OCI-LY1 (cell line): ENCODE results near the gene BRD3OS.
A peak's percentile ranks its signal among the peaks of the same experiment; 100 is the strongest.

ENCODE experiments used
- H2AFZ ChIP-seq: fragments of 200-600 bp; sonication (generic), shearing (Covaris generic); 2 replicates; pipeline ENCODE4 v1.6.0; 2014; ENCODE audit warnings: antibody characterized with exemption, mild to moderate bottlenecking, low read length
- H3F3A ChIP-seq: fragments of 200-600 bp; sonication (generic), shearing (Covaris generic); 2 replicates; pipeline ENCODE4 v1.6.0; 2014; ENCODE audit warnings: mild to moderate bottlenecking, antibody characterized with exemption, low read length, moderate library complexity; ENCODE audit not compliant: insufficient read depth
- H3K27ac ChIP-seq: fragments of 200-600 bp; sonication (generic); 2 replicates; pipeline ENCODE4 v1.5.1; 2014; ENCODE audit warnings: low read length, mixed run types, mild to moderate bottlenecking, low read depth; ENCODE audit not compliant: poor library complexity, severe bottlenecking
- H3K27me3 ChIP-seq: fragments of 200-600 bp; sonication (generic); 2 replicates; pipeline ENCODE4 v1.6.0; 2014; ENCODE audit warnings: antibody characterized with exemption, mild to moderate bottlenecking, low read length, moderate library complexity; ENCODE audit not compliant: insufficient read depth
- H3K36me3 ChIP-seq: fragments of 200-600 bp; sonication (generic); 2 replicates; pipeline ENCODE4 v1.6.1; 2014; ENCODE audit warnings: mild to moderate bottlenecking, antibody characterized with exemption, low read length, moderate library complexity, mixed read lengths; ENCODE audit not compliant: insufficient read depth
- H3K4me1 ChIP-seq: fragments of 200-600 bp; sonication (generic); 2 replicates; pipeline ENCODE4 v1.5.1; 2014; ENCODE audit warnings: mild to moderate bottlenecking, low read length, moderate library complexity; ENCODE audit not compliant: insufficient read depth, severe bottlenecking
- H3K4me2 ChIP-seq: fragments of 200-600 bp; sonication (generic), shearing (Covaris generic); 2 replicates; pipeline ENCODE4 v1.6.1; 2014; ENCODE audit warnings: low read length
- H3K4me3 ChIP-seq: fragments of 200-600 bp; sonication (generic); 2 replicates; pipeline ENCODE4 v1.5.1; 2014; ENCODE audit warnings: low read length, low read depth, mild to moderate bottlenecking, mixed read lengths; ENCODE audit not compliant: poor library complexity, severe bottlenecking
- H3K79me2 ChIP-seq: fragments of 200-600 bp; shearing (Covaris generic); 2 replicates; pipeline ENCODE4 v1.6.1; 2016; ENCODE audit warnings: mixed run types, low read length, mixed read lengths; ENCODE audit not compliant: insufficient read depth
- H3K9ac ChIP-seq: fragments of 200-600 bp; sonication (generic), shearing (Covaris generic); 2 replicates; pipeline ENCODE4 v1.6.1; 2014; ENCODE audit warnings: mild to moderate bottlenecking, low read length, mixed read lengths
- H3K9me2 ChIP-seq: fragments of 200-600 bp; sonication (generic), shearing (Covaris generic); 2 replicates; pipeline ENCODE4 v1.6.1; 2014; ENCODE audit warnings: low read depth, mild to moderate bottlenecking, low read length, mixed read lengths
- H3K9me3 ChIP-seq: fragments of 200-600 bp; shearing (Covaris generic); 2 replicates; pipeline ENCODE4 v1.6.1; 2014; ENCODE audit warnings: low read length, mixed read lengths
- H4K20me1 ChIP-seq: fragments of 200-600 bp; sonication (generic), shearing (Covaris generic); 2 replicates; pipeline ENCODE4 v1.6.0; 2016; ENCODE audit warnings: mild to moderate bottlenecking, low read length; ENCODE audit not compliant: insufficient read depth
- EZH2 ChIP-seq: fragments of 200-600 bp; sonication (generic), shearing (Covaris generic); IDR thresholded peaks from 2 replicates; pipeline ENCODE4 v1.8.0; 2017; ENCODE audit warnings: borderline replicate concordance, mixed run types, mild to moderate bottlenecking, antibody characterized with exemption, low read length, moderate library complexity, mixed read lengths
- TF ChIP-seq, protein P1 (sequence below): fragments of 200-600 bp; sonication (generic), shearing (Covaris generic); IDR thresholded peaks from 2 replicates; pipeline ENCODE4 v1.5.1; 2017; ENCODE audit warnings: mild to moderate bottlenecking, antibody characterized with exemption, low read length, moderate library complexity, mixed read lengths

Gene BRD3OS

GRCh38 chr9:134025606-134026541 is 593 bp downstream of the BRD3OS start:
- TF ChIP-seq EZH2, result no peak
- TF ChIP-seq, protein P1, sequence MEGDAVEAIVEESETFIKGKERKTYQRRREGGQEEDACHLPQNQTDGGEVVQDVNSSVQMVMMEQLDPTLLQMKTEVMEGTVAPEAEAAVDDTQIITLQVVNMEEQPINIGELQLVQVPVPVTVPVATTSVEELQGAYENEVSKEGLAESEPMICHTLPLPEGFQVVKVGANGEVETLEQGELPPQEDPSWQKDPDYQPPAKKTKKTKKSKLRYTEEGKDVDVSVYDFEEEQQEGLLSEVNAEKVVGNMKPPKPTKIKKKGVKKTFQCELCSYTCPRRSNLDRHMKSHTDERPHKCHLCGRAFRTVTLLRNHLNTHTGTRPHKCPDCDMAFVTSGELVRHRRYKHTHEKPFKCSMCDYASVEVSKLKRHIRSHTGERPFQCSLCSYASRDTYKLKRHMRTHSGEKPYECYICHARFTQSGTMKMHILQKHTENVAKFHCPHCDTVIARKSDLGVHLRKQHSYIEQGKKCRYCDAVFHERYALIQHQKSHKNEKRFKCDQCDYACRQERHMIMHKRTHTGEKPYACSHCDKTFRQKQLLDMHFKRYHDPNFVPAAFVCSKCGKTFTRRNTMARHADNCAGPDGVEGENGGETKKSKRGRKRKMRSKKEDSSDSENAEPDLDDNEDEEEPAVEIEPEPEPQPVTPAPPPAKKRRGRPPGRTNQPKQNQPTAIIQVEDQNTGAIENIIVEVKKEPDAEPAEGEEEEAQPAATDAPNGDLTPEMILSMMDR, result peak; percentile 21; the same call in 1 of the 2 replicates
- no peaks in the 10 kb centered on the region for H3K9me3 ChIP-seq
- no peak overlapping the region for H2AFZ ChIP-seq
- no peaks in the 10 kb centered on the region for H4K20me1 ChIP-seq
- H3K9ac ChIP-seq, result peak overlapping the region; percentile 68
- no peaks in the 10 kb centered on the region for H3K79me2 ChIP-seq
- H3K36me3 ChIP-seq, result peaks cover 9% of the 10 kb centered on the region; the same call in 1 of the 2 replicates
- H3K9me2 ChIP-seq, result no peaks in the 10 kb centered on the region
- H3F3A ChIP-seq, result no peaks in the 10 kb centered on the region
- peak overlapping the region; percentile 67 for H3K4me2 ChIP-seq
- peak overlapping the region; percentile 77 for H3K4me3 ChIP-seq
- H3K27ac ChIP-seq, result no peak overlapping the region
- H3K4me1 ChIP-seq, result peaks cover 7% of the 10 kb centered on the region
- no peaks in the 10 kb centered on the region for H3K27me3 ChIP-seq

DNA sequence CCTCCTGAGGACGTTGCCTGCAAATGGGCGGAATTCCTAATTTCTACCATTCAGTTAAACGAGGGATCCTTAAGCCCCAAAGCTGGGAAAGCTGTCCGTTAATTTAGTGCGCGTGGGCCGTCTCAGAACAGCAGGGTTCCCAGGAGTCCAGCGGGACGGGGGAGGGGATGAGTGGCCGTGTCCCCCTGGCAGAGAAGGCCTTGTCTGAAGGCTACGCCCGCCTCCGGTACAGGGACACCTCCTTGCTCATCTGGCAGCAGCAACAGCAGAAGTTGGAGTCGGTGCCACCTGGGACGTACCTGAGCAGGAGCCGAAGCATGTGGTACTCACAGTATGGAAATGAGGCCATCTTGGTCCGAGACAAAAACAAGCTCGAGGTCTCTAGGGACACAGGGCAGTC is 1.3 kb downstream of the BRD3OS start:
- H3K9me3 ChIP-seq, result no peaks in the 10 kb centered on the region
- peaks cover 7% of the 10 kb centered on the region for H3K4me1 ChIP-seq
- peak overlapping the region; percentile 67; the same call in 1 of the 2 replicates for H3K4me2 ChIP-seq
- no peaks in the 10 kb centered on the region for H3K79me2 ChIP-seq
- no peak overlapping the region for H3K9ac ChIP-seq
- peaks cover 10% of the 10 kb centered on the region; the same call in 1 of the 2 replicates for H3K36me3 ChIP-seq
- H3K9me2 ChIP-seq, result no peaks in the 10 kb centered on the region
- TF ChIP-seq, protein P1, result no peak
- no peak for TF ChIP-seq EZH2
- no peaks in the 10 kb centered on the region for H4K20me1 ChIP-seq
- no peaks in the 10 kb centered on the region for H3K27me3 ChIP-seq
- no peaks in the 10 kb centered on the region for H3F3A ChIP-seq
- no peak overlapping the region for H3K4me3 ChIP-seq
- H3K27ac ChIP-seq, result no peak overlapping the region
- no peak overlapping the region for H2AFZ ChIP-seq

DNA sequence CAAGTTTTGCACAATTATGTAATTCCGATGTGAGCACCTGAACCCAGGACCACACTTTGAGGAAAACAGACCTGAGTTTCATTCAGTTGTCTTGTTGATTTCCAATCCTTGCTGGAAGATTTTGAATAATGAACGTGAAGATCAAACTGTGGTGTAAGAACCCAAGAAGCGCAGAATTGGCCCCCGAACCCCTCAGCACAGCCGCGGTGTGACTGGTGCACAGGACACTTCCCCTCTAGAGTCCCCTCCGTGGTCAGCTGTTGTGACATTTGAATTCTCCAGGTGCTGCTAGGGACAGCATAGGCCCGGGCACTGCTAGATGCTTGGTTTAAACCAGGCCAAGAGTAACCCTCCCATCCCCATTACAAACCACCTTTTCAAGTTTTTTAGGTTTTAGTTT is 1.7 kb downstream of the BRD3OS start:
- no peak overlapping the region for H3K4me3 ChIP-seq
- TF ChIP-seq, protein P1, result no peak
- no peak for TF ChIP-seq EZH2
- no peaks in the 10 kb centered on the region for H3K9me2 ChIP-seq
- H4K20me1 ChIP-seq, result no peaks in the 10 kb centered on the region
- peaks cover 14% of the 10 kb centered on the region; the same call in 1 of the 2 replicates for H3K36me3 ChIP-seq
- H3F3A ChIP-seq, result no peaks in the 10 kb centered on the region
- H3K79me2 ChIP-seq, result no peaks in the 10 kb centered on the region
- peaks cover 7% of the 10 kb centered on the region for H3K4me1 ChIP-seq
- no peaks in the 10 kb centered on the region for H3K9me3 ChIP-seq
- H2AFZ ChIP-seq, result no peak overlapping the region
- H3K9ac ChIP-seq, result no peak overlapping the region
- H3K27me3 ChIP-seq, result no peaks in the 10 kb centered on the region
- no peak overlapping the region for H3K27ac ChIP-seq
- no peak overlapping the region for H3K4me2 ChIP-seq
